GM19238 (cell line): ENCODE measurements around the gene FADS1.

Source experiments
- DNase-seq: peaks from one replicate; pipeline ENCODE4 v3.0.0; 2011; ENCODE audit warnings: low spot score; ENCODE audit not compliant: insufficient read length

Gene FADS1

GRCh38 chr11:61762798-61763197 lies 54.0 kb downstream of the FADS1 start:
- DNase-seq = no peak

DNA sequence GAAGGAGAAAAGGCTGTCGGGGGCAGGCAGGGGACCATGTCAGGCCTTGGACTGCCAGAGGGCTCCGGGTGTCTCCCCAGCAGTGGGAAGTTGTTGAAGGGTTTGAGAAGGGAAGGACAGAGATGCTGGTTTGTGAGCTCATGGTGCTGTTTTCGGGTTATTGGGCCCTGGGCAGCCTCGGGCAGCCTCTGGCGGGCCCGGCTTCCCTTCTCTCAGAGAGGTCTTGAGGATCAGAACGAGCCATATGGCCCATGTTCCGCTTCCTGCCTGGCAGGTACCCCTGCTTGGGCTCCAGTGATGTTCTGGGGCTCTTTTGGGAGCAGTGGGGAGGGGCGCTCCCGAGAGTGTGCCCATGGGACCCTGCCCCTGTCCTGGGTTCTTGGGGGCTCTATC lies 54.6 kb downstream of the FADS1 start:
- no peak for DNase-seq

GRCh38 chr11:61761440-61762222 lies 55.2 kb downstream of the FADS1 start:
- no peak for DNase-seq

GRCh38 chr11:61760946-61761345 lies 55.9 kb downstream of the FADS1 start:
- no peak for DNase-seq

DNA sequence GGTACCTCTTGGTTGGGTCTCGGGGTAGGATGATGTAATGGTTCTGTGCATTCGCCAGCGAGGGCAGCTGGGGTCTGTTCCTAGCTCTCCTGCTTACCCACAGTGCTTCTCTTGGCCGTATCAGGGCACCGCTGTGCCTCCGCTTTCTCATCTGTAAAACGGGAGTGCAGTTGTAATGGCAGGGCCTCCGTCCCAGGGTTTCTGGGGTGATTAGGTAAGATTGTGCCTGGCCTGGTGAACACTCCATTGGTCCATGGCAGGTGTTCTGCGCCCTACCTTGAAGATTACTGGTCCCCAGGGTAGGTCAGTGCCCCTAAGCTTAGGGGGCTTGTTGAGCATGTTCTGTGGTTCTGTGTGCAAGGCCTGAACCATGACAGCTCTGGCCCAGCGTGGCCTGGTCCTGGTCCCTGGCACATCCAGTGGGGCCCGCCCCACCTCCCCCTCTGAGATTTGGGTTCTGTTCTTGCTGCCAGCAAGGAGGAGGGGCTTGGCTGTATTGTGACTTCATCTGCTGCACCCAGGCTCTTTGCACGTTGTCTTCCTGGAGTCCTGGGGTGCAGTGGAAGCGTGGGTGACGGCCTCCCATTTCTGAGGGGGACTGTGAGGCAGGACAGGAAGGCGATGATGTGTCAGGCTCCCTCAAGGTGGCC lies 59.5 kb downstream of the FADS1 start:
- DNase-seq = no peak

DNA sequence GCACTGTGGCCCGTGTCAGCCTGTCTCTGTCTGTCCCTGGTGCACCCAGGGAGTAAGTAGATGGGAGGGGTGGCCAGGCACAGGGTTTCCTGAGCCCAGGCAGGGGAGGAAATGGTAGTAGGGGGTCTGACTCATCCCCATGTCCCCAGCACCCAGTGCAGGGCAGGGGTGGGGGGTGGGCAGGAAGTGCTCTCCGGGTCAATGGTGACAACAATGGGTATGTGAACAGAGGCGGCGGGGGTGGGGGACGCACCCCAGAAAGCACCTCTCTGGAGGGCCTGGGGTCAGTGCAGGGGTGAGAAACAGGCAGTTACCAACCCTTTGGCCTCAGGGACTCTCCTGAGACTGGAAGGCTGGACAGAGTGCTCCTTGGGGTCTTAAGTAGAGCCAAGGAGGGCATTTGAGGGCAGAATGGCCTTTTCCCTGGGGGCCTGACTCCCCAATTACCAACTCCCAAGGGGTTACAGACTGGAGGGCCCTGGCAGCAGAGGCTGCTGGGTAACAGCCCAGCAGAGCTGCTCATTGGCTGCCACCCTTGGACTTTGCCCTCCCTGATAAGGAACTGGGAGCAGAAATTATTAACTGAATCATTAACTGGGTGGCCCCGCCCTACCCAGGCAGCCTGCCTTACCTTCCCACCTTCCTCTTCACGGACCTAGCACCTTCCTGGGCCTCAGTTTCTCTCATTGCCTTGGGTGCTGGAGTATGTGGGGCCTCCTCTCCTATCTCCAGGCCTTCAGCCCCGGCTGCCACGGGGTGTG lies 60.2 kb downstream of the FADS1 start:
- DNase-seq = peak; percentile 71

GRCh38 chr11:61756147-61756451 lies 60.7 kb downstream of the FADS1 start:
- DNase-seq = no peak

DNA sequence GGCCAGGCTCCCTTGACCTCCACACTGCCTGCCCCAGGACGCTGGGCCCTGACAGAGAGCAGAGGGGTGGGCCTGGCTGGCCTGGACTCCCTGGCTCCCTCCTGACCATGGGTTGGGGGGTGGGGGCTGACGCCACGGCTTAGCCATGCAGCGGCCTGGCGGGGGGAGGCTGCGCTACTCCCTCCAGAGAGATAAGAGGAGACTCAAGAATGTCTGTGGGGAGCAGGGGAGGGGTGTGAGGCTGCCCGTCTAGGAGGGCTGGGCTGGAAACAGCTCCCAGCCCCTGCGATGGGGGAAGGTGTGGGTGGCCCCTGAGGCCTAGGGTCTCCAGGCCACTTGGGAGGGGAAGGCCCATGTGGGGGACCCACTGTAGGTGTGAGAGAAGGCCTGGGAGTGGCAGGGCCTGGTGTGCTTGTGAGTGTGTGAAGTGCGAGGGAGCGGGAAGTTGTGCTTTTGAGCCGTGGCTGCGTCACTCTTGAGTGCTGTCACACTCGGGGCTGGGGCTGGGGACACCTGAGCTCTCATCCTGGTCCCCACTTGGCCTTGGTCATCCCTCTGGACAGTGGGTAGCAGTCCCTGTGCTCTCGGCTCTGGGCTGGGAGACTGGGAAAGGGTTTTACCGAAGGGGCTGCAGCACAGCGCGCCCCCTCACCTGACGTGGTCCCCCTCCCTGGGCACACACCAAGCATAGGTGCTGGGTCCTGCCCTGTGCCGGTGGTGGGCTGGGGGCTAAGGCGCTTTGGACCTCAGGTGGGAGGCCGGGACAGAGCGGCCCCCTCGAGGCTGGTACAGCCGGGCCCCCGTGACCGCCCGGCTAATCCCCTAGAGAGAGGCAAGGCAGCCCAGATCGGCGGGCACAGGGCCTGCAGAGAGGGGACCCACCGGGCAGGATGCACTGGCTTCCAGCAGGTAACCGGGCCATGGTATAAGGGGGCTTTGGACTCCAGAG lies 62.0 kb downstream of the FADS1 start:
- DNase-seq = no peak

- no peak for DNase-seq
Measured at GRCh38 chr11:61753672-61754071, 63.1 kb downstream of the FADS1 start.

DNA sequence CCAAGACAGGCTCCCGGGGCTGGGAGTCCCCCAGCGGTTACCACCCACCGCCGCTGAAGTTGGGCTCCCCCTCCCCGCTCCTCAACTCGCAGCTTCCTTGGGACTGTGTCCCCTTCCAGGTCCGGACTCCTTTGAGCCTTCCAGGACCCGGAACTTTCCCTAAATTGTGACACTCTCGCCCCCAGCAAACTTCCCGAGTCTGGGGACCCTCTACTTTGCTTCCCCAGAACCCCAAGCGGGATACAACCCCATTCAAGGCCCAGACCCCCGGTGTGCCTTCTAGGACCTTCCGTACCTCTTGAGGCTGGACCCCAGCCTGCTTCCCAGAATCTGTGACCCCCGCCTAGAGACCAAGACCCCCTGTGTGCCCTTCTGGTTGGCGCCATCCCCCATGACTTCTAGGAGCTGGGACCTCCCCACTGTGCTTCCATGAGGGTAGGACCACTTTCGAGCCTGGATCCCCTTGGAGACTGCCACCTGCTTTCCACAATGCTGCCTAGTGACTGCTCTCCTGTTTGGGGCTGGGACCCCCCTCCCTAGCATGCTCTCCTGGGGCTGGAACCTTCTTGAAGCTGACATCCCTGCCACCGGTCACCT lies 63.8 kb downstream of the FADS1 start:
- no peak for DNase-seq

GRCh38 chr11:61752117-61752924 lies 64.5 kb downstream of the FADS1 start, which contains the start of gene MYRF:
MYRF (plus strand) TSS chr11:61752636; CDS start chr11:61752745, 109 bp downstream.
- peak; percentile 68 for DNase-seq

GRCh38 chr11:61751384-61751783 lies 65.4 kb downstream of the FADS1 start:
- DNase-seq = no peak

DNA sequence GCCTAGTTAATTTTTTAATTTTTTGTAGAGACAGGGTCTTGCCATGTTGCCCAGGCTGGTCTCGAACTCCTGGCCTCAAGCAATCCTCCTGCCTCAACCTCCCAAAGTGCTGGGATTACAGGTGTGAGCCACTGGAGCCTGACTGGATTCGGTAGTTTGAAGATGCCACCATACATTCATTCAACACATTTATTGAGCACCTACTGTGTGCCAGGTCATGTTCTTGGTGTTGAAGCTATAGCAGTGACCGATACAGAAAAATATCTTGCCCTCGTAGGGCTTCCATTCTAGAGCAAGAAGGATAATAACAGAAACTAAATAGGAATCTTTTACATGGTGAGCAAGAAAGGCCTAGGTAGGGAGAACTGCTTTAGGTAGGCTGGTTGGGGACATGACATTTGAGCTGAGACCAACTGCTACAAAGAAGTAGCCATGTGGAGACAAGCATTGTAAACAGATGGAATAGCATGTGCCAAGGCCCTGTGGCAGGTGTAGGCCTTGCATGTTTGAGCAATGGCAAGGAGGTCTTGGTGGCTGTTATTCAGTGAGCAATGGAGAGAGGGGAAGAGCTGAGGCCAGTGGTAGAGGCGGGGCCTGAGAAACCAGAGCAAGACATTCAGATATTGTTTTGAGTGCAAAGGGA lies 66.1 kb downstream of the FADS1 start:
- DNase-seq = no peak
